HCT116 (cell line): Measurements from ENCODE around the gene ZFP57.

Source experiments
- CTCF ChIP-seq, 3 experiments: fragments of 200-600 bp in 1 of 3; sonication (generic) in 1 of 3; IDR thresholded peaks in 2 of 3; conservative IDR thresholded peaks in 1 of 3; 2 replicates each; pipeline ENCODE4 v1.5.1; 2012 to 2017; ENCODE audit warnings: low read depth in 2 of 3, low read length in 2 of 3, antibody characterized with exemption in 1 of 3, borderline replicate concordance in 1 of 3, control low read depth in 1 of 3, mild to moderate bottlenecking in 1 of 3, mixed read lengths in 1 of 3, mixed run types in 1 of 3, moderate library complexity in 1 of 3; ENCODE audit not compliant: insufficient read depth in 1 of 3
- EGR1 ChIP-seq: IDR thresholded peaks from 2 replicates; pipeline ENCODE4 v1.6.1; 2012; ENCODE audit warnings: low read depth
- POLR2A ChIP-seq: IDR thresholded peaks from 2 replicates; pipeline ENCODE4 v1.7.0; 2011; ENCODE audit warnings: borderline replicate concordance; ENCODE audit not compliant: insufficient read depth, insufficient read length; ENCODE audit errors: extremely low read depth
- RAD21 ChIP-seq: IDR thresholded peaks from 2 replicates; pipeline ENCODE4 v1.6.1; 2012; ENCODE audit warnings: low read depth, mild to moderate bottlenecking
- REST ChIP-seq: IDR thresholded peaks from 2 replicates; pipeline ENCODE4 v1.6.1; 2012; ENCODE audit warnings: low read depth

- TF ChIP-seq REST: no peak
- no peak for TF ChIP-seq EGR1
- TF ChIP-seq RAD21: no peak
- no peak for TF ChIP-seq CTCF (IDR thresholded peaks at IDR 0.05 in 2 of 3, conservative IDR thresholded peaks at IDR 0.05 in 1 of 3; ENCODE audit: borderline replicate concordance in 1 of 3, insufficient read depth in 1 of 3, low read depth in 2 of 3, low read length in 2 of 3)
- no peak for TF ChIP-seq POLR2A
Observed at GRCh38 chr6:29624520-29624961, 56.4 kb downstream of the ZFP57 start.
